NB4 (cell line): Measurements from ENCODE around the gene PPP1R9B.

Experiments
- DNase-seq: peaks from one replicate; pipeline ENCODE4 v3.0.0; 2010; ENCODE audit warnings: low read depth
- H3K4me3 ChIP-seq: one replicate; pipeline ENCODE4 v1.5.1; 2011; ENCODE audit warnings: mild to moderate bottlenecking, low read depth, low read length, moderate library complexity
- CTCF ChIP-seq: IDR thresholded peaks from one replicate; pipeline ENCODE4 v1.5.1; 2012; ENCODE audit warnings: low read depth, low read length
- MAX ChIP-seq: IDR thresholded peaks from 2 replicates; pipeline ENCODE4 v1.6.1; 2011; ENCODE audit warnings: low read depth, low read length
- MYC ChIP-seq: IDR thresholded peaks from 2 replicates; pipeline ENCODE4 v1.6.1; 2011; ENCODE audit warnings: low read depth, low read length
- POLR2A ChIP-seq: IDR thresholded peaks from 2 replicates; pipeline ENCODE4 v1.6.1; 2011; ENCODE audit warnings: mild to moderate bottlenecking; ENCODE audit not compliant: insufficient read length; ENCODE audit errors: extremely low read depth

The PPP1R9B gene

GRCh38 chr17:50129728-50130558, 20.5 kb downstream of the PPP1R9B start, which contains the start of gene SAMD14:
Gene SAMD14 (minus strand): TSS chr17:50130160. CDS start chr17:50124959, 5,201 bp downstream.
- no peak for DNase-seq
- no peak for TF ChIP-seq CTCF
- no peak for TF ChIP-seq POLR2A
- TF ChIP-seq MYC, result no peak
- TF ChIP-seq MAX, result no peak
- H3K4me3 ChIP-seq, result no peak within 1 kb of the TSS

GRCh38 chr17:50129353-50129727, 21.1 kb downstream of the PPP1R9B start:
- no peak overlapping the region for H3K4me3 ChIP-seq
- no peak for DNase-seq
- TF ChIP-seq CTCF (no peak), MYC (no peak)

GRCh38 chr17:50128441-50129352, 21.8 kb downstream of the PPP1R9B start:
- no peak for TF ChIP-seq CTCF
- TF ChIP-seq MYC, result no peak
- no peak overlapping the region for H3K4me3 ChIP-seq
- DNase-seq, result no peak

GRCh38 chr17:50127697-50128361, 22.6 kb downstream of the PPP1R9B start:
- peak; percentile 74 for DNase-seq
- no peak overlapping the region for H3K4me3 ChIP-seq
- TF ChIP-seq CTCF (no peak), POLR2A (no peak), MYC (peak; percentile 49; the same call in 1 of the 2 replicates), MAX (no peak)

- TF ChIP-seq MAX (no peak), CTCF (no peak), MYC (no peak), POLR2A (no peak)
- no peak for DNase-seq
- H3K4me3 ChIP-seq, result no peak overlapping the region
These were observed 25.0 kb downstream of the PPP1R9B start for GRCh38 chr17:50125420-50125997.
